Calu3 (cell line): ENCODE data around the gene RBM33. TPM values are rescaled to one million over a fixed set of nuclear protein-coding genes. Genes with fewer than 3 reads are reported as not detected.

ENCODE experiments used
- BruUV-seq: library from RNA; stranded (reverse); fragments of 400-500 nt; replicated peaks from 2 replicates; lab custom pipeline; 2021; lab: Mats Ljungman, UMichigan
- CTCF ChIA-PET: fragments of 300-600 bp; sonication (Branson Sonifier 250); formaldehyde crosslinking; loops from one replicate; lab custom pipeline; 2022; ENCODE audit warnings: antibody characterized with exemption; lab: Charles Lee
- DNase-seq: peaks from one replicate; pipeline ENCODE4 v3.0.0; 2022
- H3K27ac Mint-ChIP-seq: one replicate; pipeline ENCODE4 v1.8.0; 2022; ENCODE audit warnings: mixed read lengths; ENCODE audit not compliant: unreplicated experiment
- H3K27me3 Mint-ChIP-seq: one replicate; pipeline ENCODE4 v1.8.0; 2022; ENCODE audit warnings: mixed read lengths; ENCODE audit not compliant: unreplicated experiment
- H3K36me3 Mint-ChIP-seq: one replicate; pipeline ENCODE4 v1.8.0; 2022; ENCODE audit warnings: mild to moderate bottlenecking, moderate library complexity, mixed read lengths; ENCODE audit not compliant: insufficient read depth, unreplicated experiment
- H3K4me1 Mint-ChIP-seq: one replicate; pipeline ENCODE4 v1.8.0; 2022; ENCODE audit warnings: mild to moderate bottlenecking, low read depth, mixed read lengths; ENCODE audit not compliant: unreplicated experiment
- H3K4me3 Mint-ChIP-seq: one replicate; pipeline ENCODE4 v1.8.0; 2022; ENCODE audit warnings: mild to moderate bottlenecking, low read depth, moderate library complexity, mixed read lengths; ENCODE audit not compliant: unreplicated experiment
- H3K9me3 Mint-ChIP-seq: one replicate; pipeline ENCODE4 v1.8.0; 2022; ENCODE audit warnings: low read depth, mixed read lengths; ENCODE audit not compliant: unreplicated experiment
- CTCF ChIP-seq: fragments of 200-600 bp; IDR thresholded peaks from one replicate; pipeline ENCODE4 v1.8.0; 2022; ENCODE audit warnings: antibody characterized with exemption; ENCODE audit not compliant: unreplicated experiment
- intact Hi-C: fragments of 100-400 bp; cut with micrococcal nuclease; formaldehyde crosslinking; loops from one replicate; pipeline ENCODE4 v1.10.0; 2022; ENCODE audit not compliant: unreplicated experiment
- total RNA-seq: library from RNA; stranded (reverse); gene quantifications from 2 replicates; pipeline ENCODE4 v1.2.3, GENCODE V29; 2022

Gene RBM33
- total RNA-seq, 1 experiment from 2014 or later: 82.9 TPM

DNA sequence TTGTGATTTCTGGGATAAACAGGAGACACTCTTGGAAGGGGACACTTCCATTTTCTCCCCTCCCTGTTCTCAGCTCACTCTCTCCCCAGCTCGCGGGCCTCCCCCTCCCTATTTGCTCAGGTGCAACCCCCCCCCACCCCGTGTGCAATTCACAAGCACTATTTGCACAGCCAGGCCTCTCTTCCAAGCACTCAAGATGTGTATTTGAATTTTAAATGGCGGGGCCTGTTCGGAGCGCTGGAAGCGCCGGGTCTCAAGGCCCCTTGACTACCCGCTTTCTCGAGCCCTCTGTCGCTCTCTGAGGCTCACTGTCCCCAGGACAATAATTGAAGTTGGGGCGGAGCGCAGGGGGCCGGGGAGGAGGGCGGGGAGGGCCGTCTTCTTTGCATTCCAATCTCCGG, 160.0 kb downstream of the RBM33 start:
- no peak overlapping the region for H3K27ac Mint-ChIP-seq
- no peak overlapping the region for H3K4me3 Mint-ChIP-seq
- BruUV-seq: no TSS peak
- CTCF ChIA-PET: no interaction called here
- TF ChIP-seq CTCF: no peak
- intact Hi-C loops: no loop called here
- H3K27me3 Mint-ChIP-seq: peaks cover 10% of the 10 kb centered on the region
- H3K9me3 Mint-ChIP-seq: no peaks in the 10 kb centered on the region
- H3K4me1 Mint-ChIP-seq: peaks cover 9% of the 10 kb centered on the region
- peaks cover 13% of the 10 kb centered on the region for H3K36me3 Mint-ChIP-seq
- DNase-seq: no peak

DNA sequence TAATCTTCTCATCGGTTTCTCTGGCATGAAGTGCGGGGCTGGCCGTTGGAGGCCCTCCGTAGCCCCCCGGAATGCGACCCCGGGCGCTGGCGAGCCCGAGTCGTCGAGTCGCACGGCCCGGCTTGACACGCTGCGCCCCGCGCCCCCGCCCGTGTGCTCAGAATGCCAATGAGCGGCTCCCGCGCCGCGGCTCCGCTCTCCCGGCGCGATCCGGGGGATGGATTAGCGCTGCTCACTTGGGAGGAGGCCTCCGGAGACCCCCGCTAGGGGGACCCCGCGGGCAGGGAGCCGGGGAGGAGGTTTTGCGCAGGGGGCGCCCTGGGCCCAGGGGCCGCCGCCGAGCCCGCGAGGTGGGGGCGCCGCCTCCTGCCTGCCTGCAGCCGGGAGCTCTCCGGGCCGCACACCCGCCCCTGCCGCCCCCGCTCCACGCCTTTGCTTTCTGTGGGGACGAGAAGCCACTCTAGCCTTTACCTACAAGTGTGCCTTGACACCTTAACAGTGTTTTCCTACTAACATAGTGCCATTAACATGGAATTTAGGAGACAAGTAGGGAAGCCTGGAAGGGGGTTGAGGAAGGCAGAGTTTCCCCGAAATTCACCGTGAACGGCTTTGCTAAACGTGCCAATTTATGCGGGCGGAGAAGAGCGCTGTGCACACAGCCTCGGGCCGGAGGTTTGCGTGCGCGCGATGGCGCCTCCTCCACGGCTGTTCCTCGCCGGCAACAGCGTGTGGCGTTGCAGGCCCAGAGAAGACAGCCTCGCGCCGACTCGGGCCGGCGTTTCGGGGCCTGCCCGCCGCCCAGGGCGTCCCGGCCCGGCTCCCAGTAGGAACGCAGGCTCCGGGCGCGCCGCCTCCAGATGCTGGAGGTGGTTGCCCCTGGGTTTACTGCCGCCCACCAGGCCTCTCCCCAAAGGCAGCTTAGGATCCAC, 160.7 kb downstream of the RBM33 start:
- intact Hi-C loops: no loop called here
- CTCF ChIA-PET: no interaction called here
- no TSS peak for BruUV-seq
- Mint-ChIP-seq H3K4me1 (peaks cover 9% of the 10 kb centered on the region), H3K36me3 (peaks cover 13% of the 10 kb centered on the region), H3K27ac (no peak overlapping the region), H3K9me3 (no peaks in the 10 kb centered on the region), H3K27me3 (peaks cover 13% of the 10 kb centered on the region), H3K4me3 (no peak overlapping the region)
- no peak for DNase-seq
- no peak for TF ChIP-seq CTCF

DNA sequence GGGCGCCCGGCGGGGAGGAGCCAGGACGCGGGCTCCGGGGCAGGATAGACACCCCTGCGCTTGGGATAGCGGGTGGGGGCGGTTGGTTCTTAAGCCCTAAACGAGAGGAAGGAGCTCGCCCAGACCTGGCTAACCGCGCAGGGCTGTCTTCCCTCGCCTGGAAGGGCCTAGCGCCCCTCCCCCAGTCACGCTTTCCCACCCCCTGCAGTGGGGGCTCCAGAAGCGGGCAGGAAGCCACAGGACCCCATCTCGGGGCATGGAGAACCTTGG, 161.3 kb downstream of the RBM33 start:
- H3K36me3 Mint-ChIP-seq: peaks cover 13% of the 10 kb centered on the region
- CTCF ChIA-PET: no interaction called here
- TF ChIP-seq CTCF: no peak
- H3K9me3 Mint-ChIP-seq: no peaks in the 10 kb centered on the region
- no peak for DNase-seq
- intact Hi-C loops: no loop called here
- no peak overlapping the region for H3K4me3 Mint-ChIP-seq
- no TSS peak for BruUV-seq
- no peak overlapping the region for H3K27ac Mint-ChIP-seq
- peaks cover 14% of the 10 kb centered on the region for H3K4me1 Mint-ChIP-seq
- peaks cover 19% of the 10 kb centered on the region for H3K27me3 Mint-ChIP-seq

GRCh38 chr7:155806096-155806871, 161.8 kb downstream of the RBM33 start:
- DNase-seq: no peak
- Mint-ChIP-seq H3K27ac (no peak overlapping the region), H3K4me1 (peaks cover 19% of the 10 kb centered on the region), H3K36me3 (peaks cover 13% of the 10 kb centered on the region), H3K4me3 (no peak overlapping the region), H3K27me3 (peaks cover 24% of the 10 kb centered on the region), H3K9me3 (no peaks in the 10 kb centered on the region)
- no TSS peak for BruUV-seq
- no peak for TF ChIP-seq CTCF
- CTCF ChIA-PET: no interaction called here
- intact Hi-C loops: no loop called here
